Globus pallidus (tissue), 1 donor: ENCODE results near the gene HCK.

ENCODE experiments used
- DNase-seq: peaks from one replicate; pipeline ENCODE4 v3.0.0-alpha.2; 2015; ENCODE audit warnings: low spot score

The HCK gene

GRCh38 chr20:32130352-32130751, 78.3 kb downstream of the HCK start:
- DNase-seq: no peak

GRCh38 chr20:32130965-32131364, 78.9 kb downstream of the HCK start:
- DNase-seq: no peak

GRCh38 chr20:32132911-32133549, 81.0 kb downstream of the HCK start:
- DNase-seq: no peak

GRCh38 chr20:32134026-32134425, 82.0 kb downstream of the HCK start:
- no peak for DNase-seq

- DNase-seq: no peak
Measured at GRCh38 chr20:32135983-32136515, 84.0 kb downstream of the HCK start.

- no peak for DNase-seq
Measured at GRCh38 chr20:32138921-32139320, 86.9 kb downstream of the HCK start.

- DNase-seq: no peak
Measured at GRCh38 chr20:32139947-32140346, 87.9 kb downstream of the HCK start.

GRCh38 chr20:32140603-32141002, 88.6 kb downstream of the HCK start:
- no peak for DNase-seq

GRCh38 chr20:32141465-32141980, 89.5 kb downstream of the HCK start:
- DNase-seq: no peak

- no peak for DNase-seq
Measured at GRCh38 chr20:32142088-32142487, 90.0 kb downstream of the HCK start.

- no peak for DNase-seq
Measured at GRCh38 chr20:32142991-32143390, 90.9 kb downstream of the HCK start.

GRCh38 chr20:32144898-32145662, 93.0 kb downstream of the HCK start:
- no peak for DNase-seq

GRCh38 chr20:32149566-32150170, 97.6 kb downstream of the HCK start:
- DNase-seq: no peak

GRCh38 chr20:32150291-32150848, 98.3 kb downstream of the HCK start:
- no peak for DNase-seq
